H7 (cell line): Measurements from ENCODE around the gene ANKS6. TPM values are rescaled to one million over a fixed set of nuclear protein-coding genes. Genes with fewer than 3 reads are reported as not detected.
"Not testable (repeated sequence)": the region's sequence is repeated elsewhere in the genome, so short reads cannot be mapped to it uniquely, and the experiment has no call there.

Source experiments
- DNase-seq: peaks from one replicate; pipeline ENCODE4 v3.0.0; 2012
- H3K27me3 ChIP-seq: 2 replicates; pipeline ENCODE4 v1.6.0; 2011; ENCODE audit warnings: mild to moderate bottlenecking, low read length; ENCODE audit not compliant: control insufficient read depth, insufficient read depth
- H3K36me3 ChIP-seq: replicated peaks from 2 replicates; pipeline ENCODE4 v1.5.1; 2011; ENCODE audit warnings: low read length; ENCODE audit not compliant: control insufficient read depth, insufficient read depth
- H3K4me3 ChIP-seq: 2 replicates; pipeline ENCODE4 v1.5.1; 2011; ENCODE audit warnings: low read depth, mild to moderate bottlenecking, control low read depth, low read length, moderate library complexity; ENCODE audit not compliant: insufficient read depth
- total RNA-seq: library from RNA; depleted of rRNA; stranded (reverse); fragments of >200 nt; shearing (Covaris generic); gene quantifications from 2 replicates; pipeline ENCODE4 v1.2.3, GENCODE V29; 2014; rRNA removed

Gene ANKS6
- total RNA-seq, 1 experiment from 2014 or later: 51.0 TPM

GRCh38 chr9:98684816-98685215, 111.5 kb downstream of the ANKS6 start:
- not testable (repeated sequence) for H3K27me3 ChIP-seq, DNase-seq, H3K4me3 ChIP-seq, H3K36me3 ChIP-seq

Other genes starting within 250 kb of the ANKS6 start
- 0.52 and 0.66 TPM in 2 replicates for gene GABBR2, start 87.6 kb downstream of the ANKS6 start, total RNA-seq
- gene GALNT12, start 11.1 kb upstream of the ANKS6 start, total RNA-seq: 10.6 and 11.4 TPM in 2 replicates
- not detected in 2 replicates for gene COL15A1, start 147.4 kb upstream of the ANKS6 start, total RNA-seq